NCI-H345 treated with DMSO at 0.1 percent for 48 hours (cell line): ENCODE results near the gene CERK.
A peak's percentile ranks its signal among the peaks of the same experiment; 100 is the strongest.

Source experiments
- DNase-seq: peaks from one replicate; lab custom pipeline; 2025; ENCODE audit not compliant: unreplicated experiment; lab: John Stamatoyannopoulos, UW

Gene CERK

DNA sequence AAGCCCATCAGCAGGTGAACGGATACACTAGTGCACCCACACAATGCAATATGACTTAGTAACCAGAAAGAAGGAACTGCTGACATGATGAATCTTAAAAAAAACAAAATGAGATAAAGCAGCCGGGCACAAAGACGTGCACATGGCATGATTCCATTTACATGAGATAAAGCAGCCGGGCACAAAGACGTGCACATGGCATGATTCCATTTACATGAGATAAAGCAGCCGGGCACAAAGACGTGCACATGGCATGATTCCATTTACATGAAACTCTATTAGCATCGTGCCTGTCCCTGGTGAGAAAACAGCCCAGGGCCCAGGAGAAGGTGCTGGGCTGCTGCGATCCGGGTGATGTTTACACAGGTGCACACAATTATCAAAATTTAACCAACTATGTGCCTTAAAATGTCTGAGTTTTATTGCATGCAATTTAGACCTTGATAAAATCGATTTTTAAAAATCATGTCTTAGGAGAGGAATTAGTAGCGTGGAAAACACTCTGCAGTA is 3.8 kb downstream of the CERK start:
- peak; percentile 35 for DNase-seq

- no peak for DNase-seq
Observed at GRCh38 chr22:46732513-46732912, 5.5 kb downstream of the CERK start.

DNA sequence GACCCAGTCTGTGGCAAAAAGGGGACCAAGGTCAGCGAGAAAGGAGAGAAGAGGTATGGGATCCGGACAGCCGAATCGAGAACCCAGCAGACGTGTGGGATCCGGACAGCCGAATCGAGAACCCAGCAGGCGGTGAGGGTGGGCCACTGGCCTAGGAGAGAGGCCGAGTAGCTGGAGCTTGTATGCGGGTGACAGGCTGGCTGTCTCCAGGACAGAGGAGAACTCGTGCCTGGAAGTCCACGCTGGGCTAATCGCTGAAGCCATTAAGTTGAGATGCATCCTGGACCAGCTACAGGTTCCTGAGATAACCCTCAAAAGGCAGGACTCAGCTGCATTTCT is 6.0 kb downstream of the CERK start:
- no peak for DNase-seq

DNA sequence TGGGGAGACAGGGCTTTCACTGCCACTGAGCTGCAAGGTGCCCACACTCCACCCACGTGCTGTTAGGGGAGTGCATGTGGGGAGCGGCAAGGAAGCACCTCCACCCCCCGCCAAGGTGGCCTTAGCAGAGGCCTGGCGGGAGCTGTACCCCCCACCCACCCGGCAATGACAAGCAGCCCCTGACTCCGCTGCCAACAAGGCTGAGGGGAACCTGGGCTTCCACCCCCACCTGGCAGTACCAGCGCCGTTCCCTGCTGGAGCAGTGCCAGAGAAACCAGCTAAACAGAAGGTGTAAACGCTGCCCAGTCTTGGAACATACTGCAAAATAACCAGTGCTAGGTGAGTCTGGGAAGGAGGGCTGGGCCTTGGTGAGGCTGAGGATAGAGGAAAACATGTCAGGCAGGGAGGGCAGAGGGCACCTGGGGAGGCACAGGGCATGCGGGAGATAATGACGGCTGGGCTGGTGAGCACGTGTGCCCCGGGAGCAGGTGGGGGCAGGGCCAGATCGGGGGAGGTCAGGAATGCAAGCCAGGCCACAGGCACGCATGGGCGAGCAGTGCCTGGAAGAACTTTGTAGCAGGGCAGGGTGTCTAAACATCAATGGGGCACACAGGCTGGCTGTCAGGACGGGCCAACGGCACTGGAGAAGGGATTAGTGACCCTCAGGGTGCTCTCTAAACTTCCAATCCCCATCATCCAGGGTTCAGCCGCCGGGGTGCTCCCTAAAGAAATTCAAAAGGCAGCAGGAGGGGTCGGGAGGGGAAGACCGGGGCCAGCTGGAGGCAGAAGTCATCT is 6.6 kb downstream of the CERK start:
- DNase-seq: peak; percentile 11

DNA sequence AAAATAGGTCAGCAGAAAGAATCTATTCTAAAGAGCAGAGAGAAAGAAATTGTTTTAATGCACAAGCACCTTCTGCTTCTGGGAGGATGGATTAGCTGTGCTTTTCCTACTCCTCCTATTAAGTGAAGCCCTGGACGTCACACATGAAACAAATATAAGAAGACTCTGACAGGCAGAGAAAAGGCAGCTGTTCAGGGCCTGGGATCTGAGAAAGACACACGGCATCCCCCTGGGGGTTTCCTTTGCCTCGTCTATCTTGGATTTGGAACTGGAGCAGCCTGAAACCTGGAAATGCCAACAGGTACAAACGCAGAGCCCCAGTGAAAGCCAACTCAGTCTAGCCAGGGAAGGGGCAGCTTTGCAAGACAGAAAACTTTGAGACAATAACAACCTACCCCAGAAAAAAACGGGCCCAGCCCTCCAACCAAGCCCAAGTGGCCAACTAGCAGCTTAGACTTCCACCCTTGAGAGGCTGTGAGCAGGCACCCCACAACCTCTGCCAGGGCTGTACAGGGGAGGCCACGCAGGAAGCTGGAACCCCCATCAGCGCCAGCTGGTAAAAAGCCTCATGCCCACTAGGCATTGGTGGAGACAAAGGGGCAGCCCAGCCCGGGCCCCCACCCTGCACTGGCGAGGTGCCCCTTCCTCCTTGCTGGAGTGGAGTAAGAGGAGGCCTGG is 7.3 kb downstream of the CERK start:
- DNase-seq: no peak

DNA sequence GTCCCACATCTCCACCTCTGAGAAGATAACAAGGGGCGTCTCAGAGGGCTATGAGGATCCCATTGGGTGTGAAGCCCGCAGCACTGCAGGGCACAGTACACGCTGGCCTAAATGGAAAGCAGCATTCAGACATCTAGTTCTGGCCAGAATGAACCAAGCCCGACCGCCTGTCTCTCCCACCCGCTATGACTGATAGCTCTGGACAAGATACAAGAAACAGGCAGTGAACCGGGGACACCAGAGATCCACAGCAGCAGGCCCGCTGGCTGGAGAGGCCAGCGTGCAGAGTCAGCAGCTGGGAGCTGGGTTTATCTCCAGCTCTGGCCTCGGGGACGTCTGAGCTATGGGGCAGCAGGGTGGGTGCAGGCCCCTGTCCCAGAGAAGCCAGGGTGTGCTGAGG is 9.6 kb downstream of the CERK start:
- DNase-seq: no peak

DNA sequence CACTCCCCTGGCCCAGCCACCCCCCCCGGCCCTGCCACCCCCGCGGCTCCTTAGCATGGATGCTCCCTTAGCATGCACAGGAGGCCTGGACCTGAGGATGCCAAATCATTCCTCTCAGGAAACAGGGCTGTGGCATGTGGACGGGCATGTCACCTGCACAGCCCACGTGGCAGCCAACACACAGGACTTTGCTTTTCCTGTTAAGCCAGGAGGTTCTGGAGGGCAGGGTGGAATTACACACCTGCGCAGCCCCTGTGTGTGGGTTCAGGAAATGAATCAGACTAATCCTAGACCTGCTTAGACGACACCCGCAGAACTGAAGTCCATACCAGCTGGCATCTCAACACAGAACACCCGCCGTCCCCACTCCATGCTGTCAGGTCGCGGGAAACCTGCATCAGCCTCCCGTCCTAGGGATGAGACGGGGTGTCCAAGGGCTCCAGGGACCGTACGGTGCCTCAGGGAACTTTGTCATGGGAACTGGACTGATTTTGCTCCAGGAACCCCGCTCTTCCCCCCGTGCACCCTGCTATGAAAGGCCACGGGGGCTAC is 10.2 kb downstream of the CERK start:
- no peak for DNase-seq

DNA sequence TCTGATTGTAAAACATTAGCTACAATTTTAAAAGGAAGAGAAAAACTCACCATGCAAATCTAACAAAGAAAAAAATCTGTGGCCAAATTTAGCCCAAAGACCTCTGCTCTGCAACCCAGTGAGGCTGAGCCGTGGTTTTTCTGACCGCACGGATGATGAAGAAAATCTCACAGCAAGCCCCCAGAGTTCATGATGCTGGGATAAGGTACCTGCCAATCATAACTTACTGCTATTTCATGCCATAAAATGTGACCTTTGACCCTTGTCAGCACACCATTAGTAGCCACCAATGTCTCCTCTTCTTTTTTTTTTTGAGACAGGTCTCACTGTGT is 11.1 kb downstream of the CERK start:
- DNase-seq: no peak

DNA sequence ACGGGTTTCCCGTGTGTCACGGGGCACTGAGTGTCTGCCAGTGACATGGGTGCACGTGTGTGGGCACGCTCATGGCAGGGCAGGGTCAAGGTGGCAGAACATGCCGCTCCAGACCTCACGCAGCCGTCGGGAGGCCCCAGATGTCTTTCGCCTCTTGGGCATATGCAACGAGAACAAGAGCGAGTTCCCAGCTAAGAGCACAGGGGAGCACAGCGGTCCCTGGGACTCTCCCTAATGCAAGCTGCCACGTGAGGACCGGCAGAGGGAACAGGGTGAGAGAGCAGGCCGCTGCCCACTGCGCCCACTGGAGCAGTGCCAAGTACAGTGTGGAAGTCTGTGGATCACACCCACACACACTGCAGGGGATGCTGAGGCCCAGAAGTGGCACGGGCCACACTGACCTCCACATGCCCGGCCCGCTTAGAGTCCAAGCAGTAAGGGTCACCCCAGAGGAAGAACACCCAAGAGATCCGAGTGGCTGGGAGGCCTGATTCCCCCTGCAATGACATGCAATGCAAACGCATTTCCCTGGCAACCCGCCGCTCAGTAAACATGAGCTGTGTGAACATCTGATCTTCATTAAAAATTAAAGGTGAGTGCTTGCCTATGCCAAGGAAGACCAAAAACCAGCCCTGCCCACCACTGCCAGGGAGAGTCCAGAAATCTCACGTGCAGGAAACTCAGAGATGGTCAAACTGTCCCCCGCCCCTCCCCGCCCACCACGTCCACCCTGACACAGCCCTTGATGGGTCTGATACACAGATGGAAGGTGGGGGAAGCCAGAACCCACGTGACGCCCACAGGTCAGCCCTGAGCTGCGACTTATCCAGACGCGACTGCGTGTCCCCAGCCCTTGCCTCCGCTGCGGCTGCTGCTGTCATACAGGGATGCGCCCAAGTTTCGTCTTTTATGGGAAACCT is 11.7 kb downstream of the CERK start:
- DNase-seq: no peak

GRCh38 chr22:46725096-46725495 is 13.0 kb downstream of the CERK start:
- DNase-seq: no peak

- no peak for DNase-seq
Observed at GRCh38 chr22:46723882-46724281, 14.2 kb downstream of the CERK start.

GRCh38 chr22:46721501-46722085 is 16.5 kb downstream of the CERK start:
- DNase-seq: no peak

DNA sequence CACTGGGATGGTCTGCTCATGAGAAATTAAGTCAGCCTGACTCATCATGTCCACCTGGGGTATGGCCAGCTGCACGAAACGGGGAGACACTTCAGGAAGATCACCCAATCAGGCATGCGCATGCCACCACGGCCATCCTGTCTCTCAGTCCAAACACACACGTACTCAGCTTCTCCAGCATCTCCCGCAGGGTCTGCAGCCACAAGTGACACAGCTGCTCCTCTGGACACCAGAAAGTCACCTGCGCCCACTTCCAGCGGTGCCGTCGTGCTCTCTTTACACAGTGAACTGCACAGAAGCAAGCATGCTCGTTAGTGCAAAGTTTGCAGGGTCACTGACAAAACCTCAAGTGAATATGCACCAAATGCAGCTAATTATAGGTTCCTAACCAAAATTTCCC is 18.1 kb downstream of the CERK start:
- no peak for DNase-seq

GRCh38 chr22:46714550-46714949 is 23.5 kb downstream of the CERK start:
- DNase-seq: no peak

DNA sequence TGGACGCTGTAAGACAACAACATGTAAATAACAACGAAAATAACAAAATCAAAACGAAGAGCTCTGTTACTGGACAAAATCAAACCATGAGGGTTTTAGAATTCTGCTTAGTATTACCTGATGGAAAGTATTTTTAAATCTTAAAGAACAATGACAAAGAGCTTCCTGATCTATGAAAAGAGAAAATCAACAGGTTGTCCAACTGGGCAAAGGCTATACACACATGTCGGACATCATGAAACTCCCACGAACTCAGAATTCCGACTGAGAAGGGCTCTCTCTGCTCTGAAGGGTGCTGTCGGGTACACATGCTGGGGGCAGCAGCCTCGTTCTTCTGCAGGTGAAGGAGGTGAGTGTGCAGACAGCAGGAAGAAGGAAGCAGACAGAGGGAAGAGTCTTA is 25.8 kb downstream of the CERK start:
- no peak for DNase-seq

DNA sequence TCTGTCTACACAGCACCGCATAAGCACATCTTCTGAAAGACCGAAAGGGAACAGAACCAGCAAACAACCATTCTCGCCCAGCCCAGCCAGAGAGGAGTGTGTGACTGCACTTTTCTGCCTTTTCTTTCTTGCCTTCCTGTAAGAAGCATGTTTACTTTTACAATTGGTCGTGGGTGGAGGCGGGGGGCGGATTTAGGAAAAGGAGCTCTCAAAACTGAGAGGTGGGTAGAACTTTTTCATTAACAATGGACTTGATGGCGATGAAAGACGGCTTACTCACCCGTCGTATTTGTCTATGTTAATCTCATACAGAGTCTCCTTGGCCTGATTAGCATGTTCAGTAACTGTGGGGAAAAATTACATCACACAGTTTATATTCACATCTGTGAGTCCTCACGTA is 27.2 kb downstream of the CERK start:
- DNase-seq: no peak

- no peak for DNase-seq
Observed at GRCh38 chr22:46708766-46709330, 29.2 kb downstream of the CERK start.

GRCh38 chr22:46707827-46708570 is 30.1 kb downstream of the CERK start:
- DNase-seq: no peak

GRCh38 chr22:46707305-46707704 is 30.7 kb downstream of the CERK start:
- no peak for DNase-seq

DNA sequence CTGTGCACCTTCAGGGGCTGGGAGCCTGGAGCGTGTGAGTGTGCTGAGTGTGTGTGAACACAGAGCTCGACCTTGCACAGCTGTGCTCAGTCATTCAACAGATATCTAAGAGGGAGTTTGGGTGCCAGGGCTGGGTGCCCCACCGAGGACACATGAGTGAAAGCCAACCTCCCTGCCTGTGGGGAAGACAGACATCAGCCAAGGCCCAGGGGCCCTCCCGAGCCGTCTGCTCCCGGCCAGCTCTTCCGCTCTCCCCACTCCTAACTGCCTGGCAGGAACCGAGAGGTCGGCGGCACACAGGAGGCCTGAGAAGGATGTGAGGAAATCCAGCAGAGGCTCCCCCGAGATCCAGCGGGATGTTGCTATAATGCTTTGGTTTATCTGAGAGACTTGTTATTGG is 32.0 kb downstream of the CERK start:
- no peak for DNase-seq
